PC-9 (cell line): ENCODE results near the gene TRIO.

Source experiments
- CTCF ChIP-seq: fragments of 200-600 bp; sonication (generic); conservative IDR thresholded peaks from 2 replicates; pipeline ENCODE4 v1.6.1; 2017; ENCODE audit warnings: mixed run types, antibody characterized with exemption, mild to moderate bottlenecking, moderate library complexity
- EZH2 ChIP-seq: fragments of 200-600 bp; sonication (generic); IDR thresholded peaks from 2 replicates; pipeline ENCODE4 v1.8.0; 2017; ENCODE audit warnings: antibody characterized with exemption, low read depth

GRCh38 chr5:14421851-14422250, 278.7 kb downstream of the TRIO start:
- no peak for TF ChIP-seq EZH2
- no peak for TF ChIP-seq CTCF
